Tibial nerve (tissue), 4 donors: ENCODE measurements around the gene ARMC9.

Experiments
- CTCF ChIP-seq, 5 experiments: fragments of 200-600 bp in 3 of 5; fragments of 450-650 bp in 2 of 5; sonication (generic) in 3 of 5; IDR thresholded peaks; one replicate each; pipeline ENCODE4 v1.5.1; 2016 to 2019; ENCODE audit warnings: antibody characterized with exemption in 5 of 5, mild to moderate bottlenecking in 3 of 5, moderate library complexity in 2 of 5
- EP300 ChIP-seq, 2 donors: sonication (generic); formaldehyde crosslinking; IDR thresholded peaks; one replicate each; pipeline ENCODE4 v1.6.1; 2017; ENCODE audit warnings: antibody characterized with exemption in 2 of 2, mild to moderate bottlenecking in 1 of 2
- POLR2A ChIP-seq, 2 donors: fragments of 450-650 bp; IDR thresholded peaks; one replicate each; pipeline ENCODE4 v1.6.1; 2017; ENCODE audit warnings: antibody characterized with exemption in 2 of 2, mild to moderate bottlenecking in 2 of 2, moderate library complexity in 2 of 2

GRCh38 chr2:231294571-231295362 is 96.3 kb downstream of the ARMC9 start:
- TF ChIP-seq CTCF (IDR thresholded peaks at IDR 0.05) (no peak), POLR2A (IDR thresholded peaks at IDR 0.05) (no peak), EP300 (IDR thresholded peaks at IDR 0.05) (no peak)
